C4-2B (cell line): ENCODE results near the gene OR2V1.

Source experiments
- H3K27ac ChIP-seq: fragments of 450-650 bp; 2 replicates; pipeline ENCODE4 v1.5.1; 2017
- CTCF ChIP-seq: fragments of 450-650 bp; conservative IDR thresholded peaks from 2 replicates; pipeline ENCODE4 v1.5.1; 2017; ENCODE audit warnings: mild to moderate bottlenecking
- ZFX ChIP-seq: fragments of 450-650 bp; IDR thresholded peaks from 2 replicates; pipeline ENCODE4 v1.6.1; 2017

Gene OR2V1

GRCh38 chr5:181087309-181087708 is 43.7 kb downstream of the OR2V1 start:
- no peak for TF ChIP-seq ZFX
- TF ChIP-seq CTCF, result no peak
- no peak overlapping the region for H3K27ac ChIP-seq

- H3K27ac ChIP-seq, result no peak overlapping the region
Observed at GRCh38 chr5:181086884-181087205, 44.1 kb downstream of the OR2V1 start.

DNA sequence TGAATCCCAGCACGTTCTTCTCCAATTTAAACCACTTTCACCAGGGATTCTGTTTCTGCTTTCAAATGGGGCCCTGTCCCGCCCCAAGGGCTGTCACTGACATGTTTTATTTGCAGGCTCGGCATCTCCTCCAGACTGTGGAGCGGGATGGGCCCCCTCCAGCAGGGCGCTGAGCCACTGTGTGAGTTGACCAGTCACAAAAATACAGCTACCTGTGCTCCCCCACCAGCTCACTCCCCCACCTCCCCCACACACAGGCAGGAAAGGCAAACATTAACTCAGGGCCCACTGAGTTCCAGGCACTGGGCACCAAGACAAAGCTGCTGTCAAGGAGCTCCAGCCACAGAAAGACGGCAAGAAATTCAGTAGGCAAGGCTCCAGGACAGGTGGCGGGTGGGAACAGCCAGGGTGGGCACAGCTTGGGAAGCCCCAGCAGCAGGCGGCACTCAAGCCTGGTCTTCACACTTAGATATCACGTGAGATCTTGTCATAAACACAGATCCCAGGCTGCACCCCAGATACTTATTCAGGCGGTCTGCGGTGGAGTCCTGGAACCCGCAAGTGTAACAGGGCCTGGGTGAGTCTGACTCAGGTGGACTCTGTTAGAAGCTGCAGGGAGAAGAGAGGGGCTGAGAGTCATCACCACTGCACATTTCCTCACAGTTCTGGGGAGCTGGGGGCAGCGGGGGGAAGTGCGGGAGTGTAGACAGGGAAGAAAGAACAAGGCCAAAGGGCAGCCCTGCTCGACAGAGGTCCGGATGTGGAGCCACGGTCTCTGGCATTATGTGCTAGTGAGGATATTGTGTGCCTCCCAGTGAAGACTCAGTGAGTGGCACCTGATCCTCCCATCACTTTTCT is 44.7 kb downstream of the OR2V1 start:
- TF ChIP-seq ZFX, result no peak
- no peak for TF ChIP-seq CTCF

More at GRCh38 chr5:181086884-181087205, 44.1 kb downstream of the OR2V1 start:
- no peak for TF ChIP-seq ZFX
- TF ChIP-seq CTCF, result no peak

GRCh38 chr5:181084621-181085195 is 46.3 kb downstream of the OR2V1 start:
- H3K27ac ChIP-seq, result no peak overlapping the region
- TF ChIP-seq ZFX (no peak), CTCF (no peak)

More for the DNA sequence above, 44.7 kb downstream of the OR2V1 start:
- H3K27ac ChIP-seq, result no peak overlapping the region

DNA sequence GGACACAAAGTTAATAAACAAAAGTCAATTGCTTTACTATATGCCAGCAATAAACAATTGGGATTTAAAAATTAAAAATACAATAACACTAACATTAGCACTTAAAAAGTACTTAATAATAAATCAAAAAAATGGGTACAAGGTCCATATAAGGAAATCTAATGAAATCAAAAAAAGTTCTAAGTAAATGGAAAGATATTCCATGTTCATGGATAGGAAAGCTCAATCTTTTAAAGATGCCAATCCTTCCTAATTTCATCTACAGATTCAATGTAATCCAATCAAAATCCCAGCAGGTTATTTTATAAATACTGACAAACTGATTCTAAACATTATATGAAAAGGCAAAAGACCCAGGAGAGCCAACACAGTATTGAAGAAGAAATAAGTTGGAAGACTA is 49.0 kb downstream of the OR2V1 start:
- no peak overlapping the region for H3K27ac ChIP-seq
- no peak for TF ChIP-seq ZFX
- no peak for TF ChIP-seq CTCF

DNA sequence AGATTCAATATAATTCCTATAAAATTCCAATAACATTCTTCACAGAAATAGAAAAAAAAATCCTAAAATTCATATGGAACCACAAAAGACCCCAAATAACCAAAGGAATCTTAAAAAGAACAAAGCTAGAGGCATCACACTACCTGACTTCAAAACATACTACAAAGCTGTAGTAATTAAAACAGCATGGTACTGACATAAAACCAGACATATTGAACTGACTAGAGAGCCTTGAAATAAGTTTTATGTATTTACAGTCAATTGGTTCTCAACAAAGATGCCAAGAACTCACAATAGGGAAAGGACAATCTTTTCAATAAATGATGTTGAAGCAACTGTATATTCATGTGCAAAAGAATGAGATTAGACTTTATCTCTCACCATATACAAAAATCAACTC is 54.0 kb downstream of the OR2V1 start:
- no peak overlapping the region for H3K27ac ChIP-seq
- TF ChIP-seq CTCF (no peak), ZFX (no peak)
